SU-DHL-6 (cell line): ENCODE results near the gene KCTD16.

Experiments
- H2AFZ ChIP-seq: fragments of 200-600 bp; sonication (generic); 2 replicates; pipeline ENCODE4 v1.6.1; 2014; ENCODE audit warnings: low read depth, mild to moderate bottlenecking, moderate library complexity, mixed read lengths, antibody characterized with exemption, low read length; ENCODE audit not compliant: severe bottlenecking
- H3F3A ChIP-seq: fragments of 200-600 bp; shearing (Covaris generic); 2 replicates; pipeline ENCODE4 v1.6.0; 2016; ENCODE audit warnings: antibody characterized with exemption, mild to moderate bottlenecking; ENCODE audit not compliant: insufficient read depth
- H3K27ac ChIP-seq: fragments of 200-600 bp; sonication (generic); 2 replicates; pipeline ENCODE4 v1.5.1; 2016; ENCODE audit warnings: low read depth, mild to moderate bottlenecking, low read length, moderate library complexity, mixed read lengths
- H3K27me3 ChIP-seq: fragments of 200-600 bp; sonication (generic), shearing (Covaris generic); 2 replicates; pipeline ENCODE4 v1.6.0; 2014; ENCODE audit warnings: mild to moderate bottlenecking, low read length
- H3K36me3 ChIP-seq: fragments of 200-600 bp; sonication (generic); 2 replicates; pipeline ENCODE4 v1.6.1; 2014; ENCODE audit warnings: mild to moderate bottlenecking, low read length, mixed read lengths
- H3K4me2 ChIP-seq: fragments of 300-600, 200-600 bp; shearing (Covaris generic), sonication (generic); 2 replicates; pipeline ENCODE4 v1.6.0; 2014; ENCODE audit warnings: low read length, low read depth, mild to moderate bottlenecking; ENCODE audit not compliant: poor library complexity, severe bottlenecking
- H3K4me3 ChIP-seq: fragments of 200-600 bp; sonication (generic); 2 replicates; pipeline ENCODE4 v1.5.1; 2014; ENCODE audit warnings: antibody characterized with exemption, low read length, mild to moderate bottlenecking, mixed read lengths; ENCODE audit not compliant: insufficient read depth, poor library complexity, severe bottlenecking
- H3K79me2 ChIP-seq: fragments of 200-600 bp; sonication (generic); 2 replicates; pipeline ENCODE4 v1.6.1; 2014; ENCODE audit warnings: mild to moderate bottlenecking, low read length, moderate library complexity; ENCODE audit not compliant: insufficient read depth
- H3K9ac ChIP-seq: fragments of 200-600 bp; sonication (generic); 2 replicates; pipeline ENCODE4 v1.7.0; 2014; ENCODE audit warnings: mild to moderate bottlenecking, low read length
- H3K9me2 ChIP-seq: fragments of 200-600 bp; sonication (generic); replicated peaks from 2 replicates; pipeline ENCODE4 v1.6.1; 2014; ENCODE audit warnings: low read length; ENCODE audit not compliant: insufficient read depth
- H3K9me3 ChIP-seq: fragments of 200-600 bp; sonication (generic); 2 replicates; pipeline ENCODE4 v1.6.1; 2014; ENCODE audit warnings: low read length, mixed read lengths; ENCODE audit not compliant: insufficient read depth
- H4K20me1 ChIP-seq: fragments of 200-600 bp; sonication (generic); 2 replicates; pipeline ENCODE4 v1.6.1; 2014; ENCODE audit warnings: low read depth, mild to moderate bottlenecking, antibody characterized with exemption, low read length, moderate library complexity, mixed read lengths
- EZH2phosphoT487 ChIP-seq: fragments of 200-600 bp; sonication (generic), shearing (Covaris generic); conservative IDR thresholded peaks from 2 replicates; pipeline ENCODE4 v1.6.1; 2018; ENCODE audit warnings: mild to moderate bottlenecking, antibody characterized with exemption, low read length, moderate library complexity, mixed read lengths
- TF ChIP-seq, protein P1 (sequence below): fragments of 200-600 bp; sonication (generic); IDR thresholded peaks from one replicate; pipeline ENCODE4 v1.5.1; 2017; ENCODE audit warnings: antibody characterized with exemption, mild to moderate bottlenecking, low read length, moderate library complexity; ENCODE audit not compliant: insufficient read depth, poor library complexity, severe bottlenecking

The KCTD16 gene

DNA sequence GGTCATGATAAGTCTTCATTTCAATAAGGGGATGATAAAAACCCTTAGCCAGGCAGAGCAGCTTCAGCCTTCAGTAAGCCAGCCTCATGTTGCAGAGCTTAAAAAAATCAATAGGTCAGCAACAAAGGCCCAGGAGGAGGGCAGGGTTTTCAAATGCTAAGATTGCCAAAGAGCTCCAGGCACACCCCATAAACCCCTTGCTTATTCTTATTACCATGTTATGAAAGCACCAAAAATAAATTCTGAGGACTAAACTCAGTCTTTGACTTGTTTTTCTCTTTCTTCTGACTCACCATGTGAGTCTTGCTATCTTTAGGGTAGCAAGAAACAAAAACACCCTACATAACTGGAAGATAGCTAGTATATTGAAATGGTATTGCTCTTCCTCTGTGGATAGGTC is 317.1 kb downstream of the KCTD16 start:
- H3K4me3 ChIP-seq, result no peak overlapping the region
- no peak overlapping the region for H3K4me2 ChIP-seq
- H3K27me3 ChIP-seq, result no peaks in the 10 kb centered on the region
- no peak overlapping the region for H3K9ac ChIP-seq
- H4K20me1 ChIP-seq, result no peaks in the 10 kb centered on the region
- no peaks in the 10 kb centered on the region for H3K36me3 ChIP-seq
- no peaks in the 10 kb centered on the region for H3K9me3 ChIP-seq
- H3K9me2 ChIP-seq, result no peaks in the 10 kb centered on the region
- H2AFZ ChIP-seq, result no peak overlapping the region
- TF ChIP-seq EZH2phosphoT487, result no peak
- TF ChIP-seq, protein P1, sequence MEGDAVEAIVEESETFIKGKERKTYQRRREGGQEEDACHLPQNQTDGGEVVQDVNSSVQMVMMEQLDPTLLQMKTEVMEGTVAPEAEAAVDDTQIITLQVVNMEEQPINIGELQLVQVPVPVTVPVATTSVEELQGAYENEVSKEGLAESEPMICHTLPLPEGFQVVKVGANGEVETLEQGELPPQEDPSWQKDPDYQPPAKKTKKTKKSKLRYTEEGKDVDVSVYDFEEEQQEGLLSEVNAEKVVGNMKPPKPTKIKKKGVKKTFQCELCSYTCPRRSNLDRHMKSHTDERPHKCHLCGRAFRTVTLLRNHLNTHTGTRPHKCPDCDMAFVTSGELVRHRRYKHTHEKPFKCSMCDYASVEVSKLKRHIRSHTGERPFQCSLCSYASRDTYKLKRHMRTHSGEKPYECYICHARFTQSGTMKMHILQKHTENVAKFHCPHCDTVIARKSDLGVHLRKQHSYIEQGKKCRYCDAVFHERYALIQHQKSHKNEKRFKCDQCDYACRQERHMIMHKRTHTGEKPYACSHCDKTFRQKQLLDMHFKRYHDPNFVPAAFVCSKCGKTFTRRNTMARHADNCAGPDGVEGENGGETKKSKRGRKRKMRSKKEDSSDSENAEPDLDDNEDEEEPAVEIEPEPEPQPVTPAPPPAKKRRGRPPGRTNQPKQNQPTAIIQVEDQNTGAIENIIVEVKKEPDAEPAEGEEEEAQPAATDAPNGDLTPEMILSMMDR, result no peak
- H3F3A ChIP-seq, result no peaks in the 10 kb centered on the region
- no peaks in the 10 kb centered on the region for H3K79me2 ChIP-seq
- no peak overlapping the region for H3K27ac ChIP-seq

DNA sequence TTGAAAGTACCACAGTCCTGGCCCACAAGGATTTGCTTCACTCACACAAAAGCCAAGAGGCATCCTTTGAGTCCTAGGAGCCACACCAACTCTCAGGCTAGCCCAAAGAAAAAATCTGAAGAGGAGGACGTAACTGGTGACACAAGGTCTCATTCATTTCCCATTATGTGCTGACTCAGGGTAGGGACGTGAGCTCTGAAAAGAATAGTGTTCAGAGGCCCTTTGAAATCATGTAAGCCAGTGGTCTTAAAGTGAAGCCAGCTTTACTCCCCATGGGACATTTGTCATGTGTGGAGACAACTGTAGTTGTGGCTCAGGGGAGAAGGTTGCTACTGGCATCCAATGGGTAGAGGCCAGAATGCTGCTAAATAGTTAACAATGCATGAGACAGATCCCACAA is 332.4 kb downstream of the KCTD16 start:
- H3K27me3 ChIP-seq, result no peaks in the 10 kb centered on the region
- no peak overlapping the region for H3K27ac ChIP-seq
- H3K9me2 ChIP-seq, result no peaks in the 10 kb centered on the region
- H3K9me3 ChIP-seq, result no peaks in the 10 kb centered on the region
- H3K79me2 ChIP-seq, result no peaks in the 10 kb centered on the region
- no peak overlapping the region for H2AFZ ChIP-seq
- no peaks in the 10 kb centered on the region for H4K20me1 ChIP-seq
- H3F3A ChIP-seq, result no peaks in the 10 kb centered on the region
- TF ChIP-seq, protein P1, result no peak
- no peak for TF ChIP-seq EZH2phosphoT487
- H3K9ac ChIP-seq, result no peak overlapping the region
- no peak overlapping the region for H3K4me2 ChIP-seq
- no peak overlapping the region for H3K4me3 ChIP-seq
- H3K36me3 ChIP-seq, result no peaks in the 10 kb centered on the region

DNA sequence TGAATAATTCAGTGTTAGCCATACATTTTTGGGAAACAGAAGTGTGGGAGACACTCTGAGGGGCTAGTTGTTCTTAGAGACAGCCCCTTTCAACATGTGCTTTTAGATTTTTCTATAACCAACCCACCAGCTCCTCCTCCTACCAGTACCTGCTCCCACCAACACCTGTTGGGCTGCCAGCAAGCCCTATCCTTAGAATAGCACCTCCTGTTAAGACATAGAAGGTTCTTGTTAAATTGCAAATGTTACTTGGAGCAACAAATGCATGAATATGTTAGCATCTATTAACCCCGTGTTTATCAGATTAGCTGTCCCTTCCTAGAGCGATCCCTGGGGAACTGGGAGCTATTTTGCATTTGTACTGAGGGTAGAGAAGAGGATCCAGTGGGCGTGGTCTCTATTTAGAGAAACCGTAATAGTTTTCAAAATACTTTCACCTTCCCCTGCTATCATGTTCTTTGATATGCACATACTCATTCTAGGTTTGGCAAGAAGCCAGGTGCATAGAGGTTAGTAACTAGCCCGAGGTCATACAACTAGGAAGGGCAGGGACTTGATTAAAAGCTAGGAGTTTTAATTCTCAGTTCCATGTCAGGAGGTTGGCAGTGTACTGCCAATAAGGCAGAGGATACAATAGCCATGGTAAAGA is 334.4 kb downstream of the KCTD16 start:
- Histone ChIP-seq H3K79me2 (no peaks in the 10 kb centered on the region), H4K20me1 (no peaks in the 10 kb centered on the region), H3K27ac (no peak overlapping the region), H3K4me2 (no peak overlapping the region), H3K9ac (no peak overlapping the region), H3K9me2 (no peaks in the 10 kb centered on the region), H3K9me3 (no peaks in the 10 kb centered on the region), H3K4me3 (no peak overlapping the region), H3F3A (no peaks in the 10 kb centered on the region), H2AFZ (no peak overlapping the region), H3K27me3 (no peaks in the 10 kb centered on the region), H3K36me3 (no peaks in the 10 kb centered on the region)
- no peak for TF ChIP-seq EZH2phosphoT487
- TF ChIP-seq, protein P1, result no peak
